PFSK-1 (cell line): Measurements from ENCODE around the gene NAV2.

ENCODE experiments used
- FOXP2 ChIP-seq: optimal IDR thresholded peaks from 2 replicates; pipeline ENCODE3; 2011; ENCODE audit warnings: borderline replicate concordance, control low read depth, inconsistent platforms; ENCODE audit not compliant: insufficient read depth; ENCODE audit errors: extremely low read length, extremely low read depth
- POLR2AphosphoS5 ChIP-seq: IDR thresholded peaks from 2 replicates; pipeline ENCODE4 v1.6.1; 2012; ENCODE audit warnings: low read depth, mild to moderate bottlenecking, control low read depth, low read length, moderate library complexity
- SIN3A ChIP-seq: IDR thresholded peaks from 2 replicates; pipeline ENCODE4 v1.6.1; 2012; ENCODE audit warnings: mild to moderate bottlenecking, low read length, moderate library complexity, borderline replicate concordance; ENCODE audit not compliant: insufficient read depth
- TAF1 ChIP-seq: IDR thresholded peaks from 2 replicates; pipeline ENCODE4 v1.6.1; 2012; ENCODE audit warnings: low read length, control low read depth, borderline replicate concordance; ENCODE audit not compliant: insufficient read depth
- TF ChIP-seq, protein P1 (sequence below), 2 experiments: IDR thresholded peaks; 2 replicates each; pipeline versions ENCODE4 v1.6.1 to v1.8.0; 2011 to 2012; ENCODE audit warnings: low read depth in 2 of 2, low read length in 2 of 2, control low read depth in 1 of 2, inconsistent platforms in 1 of 2, mild to moderate bottlenecking in 1 of 2, moderate library complexity in 1 of 2; ENCODE audit not compliant: insufficient read depth in 1 of 2

DNA sequence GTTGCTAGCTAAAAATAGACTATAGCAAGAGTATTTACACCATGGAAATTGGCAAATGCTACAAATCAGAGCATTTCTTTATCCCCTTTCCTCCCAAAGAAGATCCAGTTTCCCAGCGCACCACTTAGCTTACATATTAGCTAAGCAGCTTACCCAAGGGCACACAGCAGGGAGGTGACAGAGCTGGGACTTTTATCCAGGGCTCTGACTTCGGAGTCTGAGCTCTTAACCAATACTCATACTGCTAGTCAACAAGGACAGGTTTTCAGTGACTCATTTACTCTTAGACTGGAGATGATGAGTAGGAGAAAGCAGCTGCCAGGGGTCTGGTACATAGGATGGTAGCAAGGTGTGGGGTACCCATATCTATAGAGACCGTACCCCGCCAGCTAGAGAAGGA lies 38.4 kb downstream of the NAV2 start:
- TF ChIP-seq TAF1 = no peak
- TF ChIP-seq SIN3A = no peak
- TF ChIP-seq, protein P1, sequence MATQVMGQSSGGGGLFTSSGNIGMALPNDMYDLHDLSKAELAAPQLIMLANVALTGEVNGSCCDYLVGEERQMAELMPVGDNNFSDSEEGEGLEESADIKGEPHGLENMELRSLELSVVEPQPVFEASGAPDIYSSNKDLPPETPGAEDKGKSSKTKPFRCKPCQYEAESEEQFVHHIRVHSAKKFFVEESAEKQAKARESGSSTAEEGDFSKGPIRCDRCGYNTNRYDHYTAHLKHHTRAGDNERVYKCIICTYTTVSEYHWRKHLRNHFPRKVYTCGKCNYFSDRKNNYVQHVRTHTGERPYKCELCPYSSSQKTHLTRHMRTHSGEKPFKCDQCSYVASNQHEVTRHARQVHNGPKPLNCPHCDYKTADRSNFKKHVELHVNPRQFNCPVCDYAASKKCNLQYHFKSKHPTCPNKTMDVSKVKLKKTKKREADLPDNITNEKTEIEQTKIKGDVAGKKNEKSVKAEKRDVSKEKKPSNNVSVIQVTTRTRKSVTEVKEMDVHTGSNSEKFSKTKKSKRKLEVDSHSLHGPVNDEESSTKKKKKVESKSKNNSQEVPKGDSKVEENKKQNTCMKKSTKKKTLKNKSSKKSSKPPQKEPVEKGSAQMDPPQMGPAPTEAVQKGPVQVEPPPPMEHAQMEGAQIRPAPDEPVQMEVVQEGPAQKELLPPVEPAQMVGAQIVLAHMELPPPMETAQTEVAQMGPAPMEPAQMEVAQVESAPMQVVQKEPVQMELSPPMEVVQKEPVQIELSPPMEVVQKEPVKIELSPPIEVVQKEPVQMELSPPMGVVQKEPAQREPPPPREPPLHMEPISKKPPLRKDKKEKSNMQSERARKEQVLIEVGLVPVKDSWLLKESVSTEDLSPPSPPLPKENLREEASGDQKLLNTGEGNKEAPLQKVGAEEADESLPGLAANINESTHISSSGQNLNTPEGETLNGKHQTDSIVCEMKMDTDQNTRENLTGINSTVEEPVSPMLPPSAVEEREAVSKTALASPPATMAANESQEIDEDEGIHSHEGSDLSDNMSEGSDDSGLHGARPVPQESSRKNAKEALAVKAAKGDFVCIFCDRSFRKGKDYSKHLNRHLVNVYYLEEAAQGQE (IDR thresholded peaks at IDR 0.05; ENCODE audit: insufficient read depth in 1 of 2, low read depth in 2 of 2, low read length in 2 of 2) = no peak
- no peak for TF ChIP-seq POLR2AphosphoS5
- no peak for TF ChIP-seq FOXP2
